HG02610 (cell line): ENCODE data around the gene PRSS8.
"Not testable (repeated sequence)": the region's sequence is repeated elsewhere in the genome, so short reads cannot be mapped to it uniquely, and the experiment has no call there.

Source experiments
- ATAC-seq: cut with Tn5 transposase; IDR thresholded peaks from one replicate; pipeline ENCODE4 v1.9.1; 2021; ENCODE audit warnings: mild to moderate bottlenecking, moderate library complexity; ENCODE audit not compliant: unreplicated experiment

PRSS8 gene

GRCh38 chr16:31145398-31145990 lies 10.0 kb upstream of the PRSS8 start:
- no peak for ATAC-seq

GRCh38 chr16:31144418-31144817 lies 8.9 kb upstream of the PRSS8 start:
- ATAC-seq, result not testable (repeated sequence)

GRCh38 chr16:31143694-31144148 lies 8.2 kb upstream of the PRSS8 start:
- no peak for ATAC-seq

GRCh38 chr16:31143011-31143693 lies 7.6 kb upstream of the PRSS8 start:
- no peak for ATAC-seq

GRCh38 chr16:31142109-31143010 lies 6.8 kb upstream of the PRSS8 start:
- peak; percentile 92 for ATAC-seq

- no peak for ATAC-seq
Observed at GRCh38 chr16:31141489-31142108, 6.1 kb upstream of the PRSS8 start.

GRCh38 chr16:31141071-31141469 lies 5.5 kb upstream of the PRSS8 start:
- not testable (repeated sequence) for ATAC-seq

GRCh38 chr16:31138621-31139578 lies 3.4 kb upstream of the PRSS8 start:
- no peak for ATAC-seq

GRCh38 chr16:31136822-31137499 lies 1.4 kb upstream of the PRSS8 start:
- not testable (repeated sequence) for ATAC-seq

- no peak for ATAC-seq
Observed at GRCh38 chr16:31136287-31136662, 748 bp upstream of the PRSS8 start.

GRCh38 chr16:31134625-31135534 lies 647 bp downstream of the PRSS8 start:
- ATAC-seq, result no peak

GRCh38 chr16:31134091-31134571 lies 1.4 kb downstream of the PRSS8 start:
- no peak for ATAC-seq

- ATAC-seq, result no peak
Observed at GRCh38 chr16:31133046-31133501, 2.5 kb downstream of the PRSS8 start.

GRCh38 chr16:31132303-31132979 lies 3.1 kb downstream of the PRSS8 start:
- no peak for ATAC-seq

GRCh38 chr16:31131841-31132271 lies 3.7 kb downstream of the PRSS8 start:
- no peak for ATAC-seq

GRCh38 chr16:31131416-31131815 lies 4.1 kb downstream of the PRSS8 start:
- no peak for ATAC-seq

- no peak for ATAC-seq
Observed at GRCh38 chr16:31130899-31131298, 4.6 kb downstream of the PRSS8 start.
